H1 (cell line): ENCODE results near the gene TRPT1.

ENCODE experiments used
- BCL11A ChIP-seq, 2 experiments: IDR thresholded peaks; one replicate each; pipeline ENCODE4 v1.6.1; 2011; ENCODE audit warnings: low read depth in 2 of 2, low read length in 2 of 2, mild to moderate bottlenecking in 2 of 2
- CHD1 ChIP-seq: IDR thresholded peaks from 2 replicates; pipeline ENCODE4 v1.6.1; 2012; ENCODE audit warnings: low read depth, low read length, improper control_type of control experiment
- CTCF ChIP-seq, 3 experiments: IDR thresholded peaks; 1 replicate in 2 of 3; 2 replicates in 1 of 3; pipeline versions ENCODE4 v1.5.1 to v1.6.1; 2011; ENCODE audit warnings: low read length in 3 of 3, mild to moderate bottlenecking in 3 of 3, inconsistent platforms in 2 of 3, low read depth in 1 of 3, moderate library complexity in 1 of 3; ENCODE audit not compliant: insufficient read depth in 1 of 3; ENCODE audit errors: control extremely low read depth in 1 of 3
- KDM1A ChIP-seq: fragments of 200-600, 300-600 bp; sonication (generic); IDR thresholded peaks from 2 replicates; pipeline ENCODE4 v1.7.1; 2016; ENCODE audit warnings: mild to moderate bottlenecking, low read length, borderline replicate concordance
- POLR2AphosphoS5 ChIP-seq: IDR thresholded peaks from 2 replicates; pipeline ENCODE4 v1.6.1; 2011; ENCODE audit warnings: low read depth, low read length

GRCh38 chr11:64208086-64208795 is 17.7 kb downstream of the TRPT1 start:
- no peak for TF ChIP-seq BCL11A (IDR thresholded peaks at IDR 0.05; ENCODE audit: low read depth in 2 of 2, low read length in 2 of 2)
- TF ChIP-seq CTCF (IDR thresholded peaks at IDR 0.05; ENCODE audit: control extremely low read depth in 1 of 3, insufficient read depth in 1 of 3, low read depth in 1 of 3, low read length in 3 of 3): no peak
- no peak for TF ChIP-seq CHD1
- no peak for TF ChIP-seq KDM1A
- no peak for TF ChIP-seq POLR2AphosphoS5
